ENCODE results near the gene IGFBP7. TPM values are rescaled to one million over a fixed set of nuclear protein-coding genes. Genes with fewer than 3 reads are reported as not detected.

Gene IGFBP7
- total and polyA plus RNA-seq, 2 donors (not counting 1 experiment from before 2014, with no cell fraction given), result 54.8 to 793 TPM

- Histone ChIP-seq H3K4me2 (ENCODE audit: extremely low read depth, insufficient read depth, low read length) (no peak overlapping the region), H3K27me3 (ENCODE audit: control insufficient read depth, insufficient read depth, low read length) (no peaks in the 10 kb centered on the region), H3K4me1 (ENCODE audit: control insufficient read depth, extremely low read depth, insufficient read depth, low read length) (no peaks in the 10 kb centered on the region), H3K9me3 (ENCODE audit: control insufficient read depth, insufficient read depth, low read depth, low read length) (no peaks in the 10 kb centered on the region), H3K9ac (ENCODE audit: insufficient read depth, low read length) (no peak overlapping the region), H4K20me1 (ENCODE audit: control insufficient read depth, extremely low read depth, insufficient read depth, low read length) (no peaks in the 10 kb centered on the region), H3K79me2 (ENCODE audit: control insufficient read depth, insufficient read depth, low read length) (no peaks in the 10 kb centered on the region), H3K27ac (ENCODE audit: insufficient read depth, low read length) (no peak overlapping the region), H3K4me3 (replicated peaks in 1 of 4; ENCODE audit: control extremely low read depth in 1 of 4, insufficient read depth in 1 of 4, low read depth in 3 of 4, low read length in 4 of 4) (no peak overlapping the region), H3K36me3 (ENCODE audit: control insufficient read depth, insufficient read depth, low read length) (no peaks in the 10 kb centered on the region), H2AFZ (ENCODE audit: low read length) (no peak overlapping the region)
- DNase-seq (ENCODE audit: low read depth in 2 of 2), result no peak
- TF ChIP-seq, protein P1, sequence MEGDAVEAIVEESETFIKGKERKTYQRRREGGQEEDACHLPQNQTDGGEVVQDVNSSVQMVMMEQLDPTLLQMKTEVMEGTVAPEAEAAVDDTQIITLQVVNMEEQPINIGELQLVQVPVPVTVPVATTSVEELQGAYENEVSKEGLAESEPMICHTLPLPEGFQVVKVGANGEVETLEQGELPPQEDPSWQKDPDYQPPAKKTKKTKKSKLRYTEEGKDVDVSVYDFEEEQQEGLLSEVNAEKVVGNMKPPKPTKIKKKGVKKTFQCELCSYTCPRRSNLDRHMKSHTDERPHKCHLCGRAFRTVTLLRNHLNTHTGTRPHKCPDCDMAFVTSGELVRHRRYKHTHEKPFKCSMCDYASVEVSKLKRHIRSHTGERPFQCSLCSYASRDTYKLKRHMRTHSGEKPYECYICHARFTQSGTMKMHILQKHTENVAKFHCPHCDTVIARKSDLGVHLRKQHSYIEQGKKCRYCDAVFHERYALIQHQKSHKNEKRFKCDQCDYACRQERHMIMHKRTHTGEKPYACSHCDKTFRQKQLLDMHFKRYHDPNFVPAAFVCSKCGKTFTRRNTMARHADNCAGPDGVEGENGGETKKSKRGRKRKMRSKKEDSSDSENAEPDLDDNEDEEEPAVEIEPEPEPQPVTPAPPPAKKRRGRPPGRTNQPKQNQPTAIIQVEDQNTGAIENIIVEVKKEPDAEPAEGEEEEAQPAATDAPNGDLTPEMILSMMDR (conservative IDR thresholded peaks at IDR 0.05 in 1 of 2, IDR thresholded peaks at IDR 0.05 in 1 of 2; ENCODE audit: low read depth in 1 of 2, low read length in 2 of 2), result no peak
- no peak for TF ChIP-seq EZH2 (IDR thresholded peaks at IDR 0.05; ENCODE audit: low read length, missing control alignments)
These were observed 36.3 kb upstream of the IGFBP7 start for GRCh38 chr4:57146444-57146843.

DNA sequence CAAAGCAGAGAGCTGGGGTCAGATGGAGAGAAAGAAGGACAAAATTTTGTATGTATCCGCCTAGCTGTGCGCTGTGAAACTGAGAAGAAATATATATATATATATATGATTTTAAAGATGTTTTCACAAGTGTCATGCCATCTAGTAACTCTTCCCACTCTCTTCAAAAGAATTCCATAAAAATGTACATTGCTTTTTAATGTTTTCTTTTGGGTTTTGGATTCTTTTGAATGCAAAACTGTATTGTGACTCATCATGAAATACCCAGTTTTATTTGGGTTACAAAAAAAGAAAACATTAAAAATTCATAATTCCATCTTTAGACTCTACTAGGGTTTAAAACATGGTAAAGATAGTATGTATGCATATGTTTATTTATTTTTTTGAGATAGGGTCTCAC is 34.3 kb upstream of the IGFBP7 start:
- no peak for DNase-seq (ENCODE audit: low read depth in 2 of 2)
- Histone ChIP-seq H3K9me3 (ENCODE audit: control insufficient read depth, insufficient read depth, low read depth, low read length) (no peaks in the 10 kb centered on the region), H3K4me2 (ENCODE audit: extremely low read depth, insufficient read depth, low read length) (no peak overlapping the region), H3K4me1 (ENCODE audit: control insufficient read depth, extremely low read depth, insufficient read depth, low read length) (no peaks in the 10 kb centered on the region), H3K4me3 (replicated peaks in 1 of 4; ENCODE audit: control extremely low read depth in 1 of 4, insufficient read depth in 1 of 4, low read depth in 3 of 4, low read length in 4 of 4) (no peak overlapping the region), H3K9ac (ENCODE audit: insufficient read depth, low read length) (no peak overlapping the region), H3K36me3 (ENCODE audit: control insufficient read depth, insufficient read depth, low read length) (no peaks in the 10 kb centered on the region), H3K27me3 (ENCODE audit: control insufficient read depth, insufficient read depth, low read length) (no peaks in the 10 kb centered on the region), H3K79me2 (ENCODE audit: control insufficient read depth, insufficient read depth, low read length) (no peaks in the 10 kb centered on the region), H3K27ac (ENCODE audit: insufficient read depth, low read length) (no peak overlapping the region), H2AFZ (ENCODE audit: low read length) (no peak overlapping the region), H4K20me1 (ENCODE audit: control insufficient read depth, extremely low read depth, insufficient read depth, low read length) (no peaks in the 10 kb centered on the region)
- TF ChIP-seq, protein P1 (conservative IDR thresholded peaks at IDR 0.05 in 1 of 2, IDR thresholded peaks at IDR 0.05 in 1 of 2; ENCODE audit: low read depth in 1 of 2, low read length in 2 of 2), result no peak
- no peak for TF ChIP-seq EZH2 (IDR thresholded peaks at IDR 0.05; ENCODE audit: low read length, missing control alignments)

- no peaks in the 10 kb centered on the region for H3K79me2 ChIP-seq (ENCODE audit: control insufficient read depth, insufficient read depth, low read length)
- H3K4me2 ChIP-seq (ENCODE audit: extremely low read depth, insufficient read depth, low read length), result no peak overlapping the region
- H3K36me3 ChIP-seq (ENCODE audit: control insufficient read depth, insufficient read depth, low read length), result no peaks in the 10 kb centered on the region
- H3K9ac ChIP-seq (ENCODE audit: insufficient read depth, low read length), result no peak overlapping the region
- H3K27ac ChIP-seq (ENCODE audit: insufficient read depth, low read length), result no peak overlapping the region
- no peak overlapping the region for H3K4me3 ChIP-seq (replicated peaks in 1 of 4; ENCODE audit: control extremely low read depth in 1 of 4, insufficient read depth in 1 of 4, low read depth in 3 of 4, low read length in 4 of 4)
- no peak for TF ChIP-seq EZH2 (IDR thresholded peaks at IDR 0.05; ENCODE audit: low read length, missing control alignments)
- TF ChIP-seq, protein P1 (conservative IDR thresholded peaks at IDR 0.05 in 1 of 2, IDR thresholded peaks at IDR 0.05 in 1 of 2; ENCODE audit: low read depth in 1 of 2, low read length in 2 of 2), result no peak
- H3K4me1 ChIP-seq (ENCODE audit: control insufficient read depth, extremely low read depth, insufficient read depth, low read length), result no peaks in the 10 kb centered on the region
- H4K20me1 ChIP-seq (ENCODE audit: control insufficient read depth, extremely low read depth, insufficient read depth, low read length), result no peaks in the 10 kb centered on the region
- H3K9me3 ChIP-seq (ENCODE audit: control insufficient read depth, insufficient read depth, low read depth, low read length), result no peaks in the 10 kb centered on the region
- no peaks in the 10 kb centered on the region for H3K27me3 ChIP-seq (ENCODE audit: control insufficient read depth, insufficient read depth, low read length)
- no peak overlapping the region for H2AFZ ChIP-seq (ENCODE audit: low read length)
- DNase-seq (ENCODE audit: low read depth in 2 of 2), result no peak
These were observed 29.6 kb upstream of the IGFBP7 start for GRCh38 chr4:57139783-57140182.
